HG03565 (cell line): ENCODE results near the gene DLGAP5.

Experiments
- ATAC-seq: cut with Tn5 transposase; IDR thresholded peaks from one replicate; pipeline ENCODE4 v1.9.1; 2021; ENCODE audit warnings: mild to moderate bottlenecking, moderate library complexity; ENCODE audit not compliant: unreplicated experiment

Gene DLGAP5

GRCh38 chr14:55190906-55191202, 531 bp downstream of the DLGAP5 start:
- no peak for ATAC-seq

GRCh38 chr14:55188686-55189295, 2.6 kb downstream of the DLGAP5 start:
- ATAC-seq: no peak

GRCh38 chr14:55180434-55180833, 11.0 kb downstream of the DLGAP5 start:
- peak; percentile 76 for ATAC-seq

GRCh38 chr14:55180006-55180405, 11.4 kb downstream of the DLGAP5 start:
- no peak for ATAC-seq

- ATAC-seq: no peak
Observed at GRCh38 chr14:55170526-55170925, 20.9 kb downstream of the DLGAP5 start.

- ATAC-seq: no peak
Observed at GRCh38 chr14:55160989-55161388, 30.4 kb downstream of the DLGAP5 start.

- ATAC-seq: no peak
Observed at GRCh38 chr14:55158412-55158811, 33.0 kb downstream of the DLGAP5 start.

GRCh38 chr14:55157080-55157479, 34.3 kb downstream of the DLGAP5 start:
- ATAC-seq: no peak

- no peak for ATAC-seq
Observed at GRCh38 chr14:55153951-55154350, 37.4 kb downstream of the DLGAP5 start.

GRCh38 chr14:55152052-55152753, 39.2 kb downstream of the DLGAP5 start:
- ATAC-seq: no peak

- no peak for ATAC-seq
Observed at GRCh38 chr14:55151601-55152000, 39.8 kb downstream of the DLGAP5 start.

- no peak for ATAC-seq
Observed at GRCh38 chr14:55146425-55146824, 45.0 kb downstream of the DLGAP5 start.

- no peak for ATAC-seq
Observed at GRCh38 chr14:55142466-55142865, 48.9 kb downstream of the DLGAP5 start.

- ATAC-seq: no peak
Observed at GRCh38 chr14:55141825-55142224, 49.6 kb downstream of the DLGAP5 start.

- ATAC-seq: no peak
Observed at GRCh38 chr14:55139696-55140509, 51.5 kb downstream of the DLGAP5 start.

- ATAC-seq: no peak
Observed at GRCh38 chr14:55139141-55139540, 52.2 kb downstream of the DLGAP5 start.

- ATAC-seq: no peak
Observed at GRCh38 chr14:55138091-55138490, 53.3 kb downstream of the DLGAP5 start.

GRCh38 chr14:55136885-55137786, 54.2 kb downstream of the DLGAP5 start:
- no peak for ATAC-seq

- no peak for ATAC-seq
Observed at GRCh38 chr14:55136241-55136640, 55.1 kb downstream of the DLGAP5 start.

- ATAC-seq: no peak
Observed at GRCh38 chr14:55133416-55133815, 58.0 kb downstream of the DLGAP5 start.
